ENCODE measurements around the gene IDH2. TPM values are rescaled to one million over a fixed set of nuclear protein-coding genes. Genes with fewer than 3 reads are reported as not detected.

Gene IDH2
- total RNA-seq, 1 experiment from 2014 or later = 53.3 TPM

- POLR2A ChIA-PET = no interaction called here
- ATAC-seq = no peak
- peaks cover 4% of the 10 kb centered on the region; the same call in 1 of the 2 replicates for H3K9me3 Mint-ChIP-seq
Observed at GRCh38 chr15:90055182-90055581, 47.1 kb downstream of the IDH2 start.

GRCh38 chr15:90054618-90055097, 47.6 kb downstream of the IDH2 start:
- Mint-ChIP-seq H3K9me3 (peaks cover 4% of the 10 kb centered on the region; the same call in 1 of the 2 replicates), H3K27ac (no peak overlapping the region), H3K27me3 (ENCODE audit: low read depth) (no peaks in the 10 kb centered on the region), H3K4me1 (peaks cover 52% of the 10 kb centered on the region), H3K4me3 (no peak overlapping the region), H3K36me3 (no peaks in the 10 kb centered on the region)
- ChIA-PET CTCF (interaction anchor here (0.8 to 1.2 kb wide), 3 partner anchors 33 to 294 kb away, joined by 3 read pairs; no protein-coding TSS in a partner anchor), POLR2A (no interaction called here)
- ATAC-seq (no peak), DNase-seq (ENCODE audit: low spot score) (no peak)
- TF ChIP-seq MYBL2 (CRISPR knock-in tag; IDR thresholded peaks at IDR 0.05) = no peak

More at GRCh38 chr15:90055182-90055581, 47.1 kb downstream of the IDH2 start:
- H3K4me3 Mint-ChIP-seq = no peak overlapping the region
- peaks cover 54% of the 10 kb centered on the region for H3K4me1 Mint-ChIP-seq
- H3K36me3 Mint-ChIP-seq = no peaks in the 10 kb centered on the region
- no peak for DNase-seq (ENCODE audit: low spot score)
- no peak overlapping the region; the same call in 1 of the 2 replicates for H3K27ac Mint-ChIP-seq
- no peak for TF ChIP-seq FOXJ3 (CRISPR knock-in tag; IDR thresholded peaks at IDR 0.05; ENCODE audit: borderline replicate concordance)
- TF ChIP-seq ZNF423 (CRISPR knock-in tag; IDR thresholded peaks at IDR 0.05) = no peak
- no peak for TF ChIP-seq HMGA2 (CRISPR knock-in tag; IDR thresholded peaks at IDR 0.05)
- no peak for TF ChIP-seq NR2C2 (CRISPR knock-in tag; IDR thresholded peaks at IDR 0.05)
- TF ChIP-seq E2F4 (CRISPR knock-in tag; IDR thresholded peaks at IDR 0.05; ENCODE audit: borderline replicate concordance, low read depth) = no peak
- no peak for TF ChIP-seq NR1H2 (CRISPR knock-in tag; IDR thresholded peaks at IDR 0.05)
- TF ChIP-seq ZNF671 (CRISPR knock-in tag; IDR thresholded peaks at IDR 0.05) = no peak
- TF ChIP-seq MYBL2 (CRISPR knock-in tag; IDR thresholded peaks at IDR 0.05) = no peak
- TF ChIP-seq MXD4 (CRISPR knock-in tag; IDR thresholded peaks at IDR 0.05; ENCODE audit: borderline replicate concordance) = no peak
- TF ChIP-seq MLX (CRISPR knock-in tag; IDR thresholded peaks at IDR 0.05) = no peak
- TF ChIP-seq CREB1 (CRISPR knock-in tag; IDR thresholded peaks at IDR 0.05) = no peak
- no peak for TF ChIP-seq ZNF532 (CRISPR knock-in tag; IDR thresholded peaks at IDR 0.05; ENCODE audit: borderline replicate concordance)
- no peak for TF ChIP-seq TEAD4 (CRISPR knock-in tag; IDR thresholded peaks at IDR 0.05)
- no peaks in the 10 kb centered on the region for H3K27me3 Mint-ChIP-seq (ENCODE audit: low read depth)
- CTCF ChIA-PET = interaction anchor here (0.8 to 1.2 kb wide), 3 partner anchors 33 to 295 kb away, joined by 3 read pairs; no protein-coding TSS in a partner anchor

GRCh38 chr15:90053685-90054466, 48.4 kb downstream of the IDH2 start:
- Mint-ChIP-seq H3K27ac (no peak overlapping the region), H3K4me3 (no peak overlapping the region), H3K36me3 (no peaks in the 10 kb centered on the region), H3K27me3 (ENCODE audit: low read depth) (no peaks in the 10 kb centered on the region), H3K4me1 (peaks cover 46% of the 10 kb centered on the region), H3K9me3 (peaks cover 3% of the 10 kb centered on the region; the same call in 1 of the 2 replicates)
- ChIA-PET CTCF (interaction anchor here (1.0 to 1.1 kb wide), 2 partner anchors 17 to 50 kb away, joined by 3 read pairs; no protein-coding TSS in a partner anchor), POLR2A (no interaction called here)
- ATAC-seq (no peak), DNase-seq (ENCODE audit: low spot score) (no peak)
- TF ChIP-seq NFE2L1 (CRISPR knock-in tag; IDR thresholded peaks at IDR 0.05) (no peak), ZNF396 (CRISPR knock-in tag; IDR thresholded peaks at IDR 0.05; ENCODE audit: borderline replicate concordance) (no peak), ZNF416 (CRISPR knock-in tag; IDR thresholded peaks at IDR 0.05) (no peak), TEAD1 (CRISPR knock-in tag; IDR thresholded peaks at IDR 0.05) (no peak), ARID4B (CRISPR knock-in tag; IDR thresholded peaks at IDR 0.05; ENCODE audit: borderline replicate concordance) (no peak), CREB1 (CRISPR knock-in tag; IDR thresholded peaks at IDR 0.05) (no peak), CTCF (IDR thresholded peaks at IDR 0.05) (no peak)
